Ishikawa (cell line): ENCODE data around the gene NOS2.

Experiments
- CEBPB ChIP-seq: IDR thresholded peaks from 2 replicates; pipeline ENCODE4 v1.6.1; 2012
- EGR1 ChIP-seq: IDR thresholded peaks from 2 replicates; pipeline ENCODE4 v1.6.1; 2012
- EP300 ChIP-seq: IDR thresholded peaks from 2 replicates; pipeline ENCODE4 v1.6.1; 2012; ENCODE audit warnings: borderline replicate concordance
- FOXM1 ChIP-seq: IDR thresholded peaks from 2 replicates; pipeline ENCODE4 v1.6.1; 2012; ENCODE audit warnings: low read depth, borderline replicate concordance
- NFIC ChIP-seq: IDR thresholded peaks from 2 replicates; pipeline ENCODE4 v1.6.1; 2012
- RAD21 ChIP-seq: IDR thresholded peaks from 2 replicates; pipeline ENCODE4 v1.6.1; 2012; ENCODE audit warnings: low read depth
- TAF1 ChIP-seq: IDR thresholded peaks from 2 replicates; pipeline ENCODE4 v1.6.1; 2012; ENCODE audit warnings: low read depth, mild to moderate bottlenecking
- TCF12 ChIP-seq: IDR thresholded peaks from 2 replicates; pipeline ENCODE4 v1.6.1; 2012; ENCODE audit warnings: low read depth
- YY1 ChIP-seq: IDR thresholded peaks from 2 replicates; pipeline ENCODE4 v1.6.1; 2012; ENCODE audit warnings: low read depth
- TF ChIP-seq, protein P1 (sequence below): IDR thresholded peaks from 2 replicates; pipeline ENCODE4 v1.6.1; 2012
- TF ChIP-seq, protein P2 (sequence below): IDR thresholded peaks from 2 replicates; pipeline ENCODE4 v1.6.1; 2012; ENCODE audit warnings: low read depth, mild to moderate bottlenecking
- TF ChIP-seq, protein P3 (sequence below): IDR thresholded peaks from 2 replicates; pipeline ENCODE4 v1.6.1; 2012

DNA sequence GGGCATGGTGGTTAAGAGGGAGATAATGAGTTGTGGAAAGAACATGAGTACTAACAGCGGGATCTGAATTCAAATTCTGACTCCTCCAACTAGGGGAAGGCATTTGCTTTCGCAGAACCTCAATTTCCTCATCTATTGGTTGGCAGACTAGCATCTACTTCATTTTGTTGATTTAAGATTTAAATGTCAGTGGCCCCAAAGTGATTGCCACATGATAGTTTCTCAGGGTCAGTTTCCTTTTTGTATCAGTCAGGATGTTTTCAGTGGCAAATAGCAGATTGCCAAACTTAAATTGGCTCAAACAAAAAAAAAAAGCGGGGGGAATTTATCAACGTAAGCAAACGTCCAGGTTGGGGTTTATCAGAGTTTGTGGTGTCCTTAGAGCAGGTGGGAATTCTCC lies 25.1 kb upstream of the NOS2 start:
- no peak for TF ChIP-seq TAF1
- TF ChIP-seq RAD21 = no peak
- TF ChIP-seq EP300 = no peak
- no peak for TF ChIP-seq YY1
- TF ChIP-seq EGR1 = no peak
- TF ChIP-seq, protein P1, sequence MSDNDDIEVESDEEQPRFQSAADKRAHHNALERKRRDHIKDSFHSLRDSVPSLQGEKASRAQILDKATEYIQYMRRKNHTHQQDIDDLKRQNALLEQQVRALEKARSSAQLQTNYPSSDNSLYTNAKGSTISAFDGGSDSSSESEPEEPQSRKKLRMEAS = no peak
- TF ChIP-seq NFIC = no peak
- TF ChIP-seq FOXM1 = no peak
- TF ChIP-seq, protein P2, sequence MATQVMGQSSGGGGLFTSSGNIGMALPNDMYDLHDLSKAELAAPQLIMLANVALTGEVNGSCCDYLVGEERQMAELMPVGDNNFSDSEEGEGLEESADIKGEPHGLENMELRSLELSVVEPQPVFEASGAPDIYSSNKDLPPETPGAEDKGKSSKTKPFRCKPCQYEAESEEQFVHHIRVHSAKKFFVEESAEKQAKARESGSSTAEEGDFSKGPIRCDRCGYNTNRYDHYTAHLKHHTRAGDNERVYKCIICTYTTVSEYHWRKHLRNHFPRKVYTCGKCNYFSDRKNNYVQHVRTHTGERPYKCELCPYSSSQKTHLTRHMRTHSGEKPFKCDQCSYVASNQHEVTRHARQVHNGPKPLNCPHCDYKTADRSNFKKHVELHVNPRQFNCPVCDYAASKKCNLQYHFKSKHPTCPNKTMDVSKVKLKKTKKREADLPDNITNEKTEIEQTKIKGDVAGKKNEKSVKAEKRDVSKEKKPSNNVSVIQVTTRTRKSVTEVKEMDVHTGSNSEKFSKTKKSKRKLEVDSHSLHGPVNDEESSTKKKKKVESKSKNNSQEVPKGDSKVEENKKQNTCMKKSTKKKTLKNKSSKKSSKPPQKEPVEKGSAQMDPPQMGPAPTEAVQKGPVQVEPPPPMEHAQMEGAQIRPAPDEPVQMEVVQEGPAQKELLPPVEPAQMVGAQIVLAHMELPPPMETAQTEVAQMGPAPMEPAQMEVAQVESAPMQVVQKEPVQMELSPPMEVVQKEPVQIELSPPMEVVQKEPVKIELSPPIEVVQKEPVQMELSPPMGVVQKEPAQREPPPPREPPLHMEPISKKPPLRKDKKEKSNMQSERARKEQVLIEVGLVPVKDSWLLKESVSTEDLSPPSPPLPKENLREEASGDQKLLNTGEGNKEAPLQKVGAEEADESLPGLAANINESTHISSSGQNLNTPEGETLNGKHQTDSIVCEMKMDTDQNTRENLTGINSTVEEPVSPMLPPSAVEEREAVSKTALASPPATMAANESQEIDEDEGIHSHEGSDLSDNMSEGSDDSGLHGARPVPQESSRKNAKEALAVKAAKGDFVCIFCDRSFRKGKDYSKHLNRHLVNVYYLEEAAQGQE = no peak
- TF ChIP-seq, protein P3, sequence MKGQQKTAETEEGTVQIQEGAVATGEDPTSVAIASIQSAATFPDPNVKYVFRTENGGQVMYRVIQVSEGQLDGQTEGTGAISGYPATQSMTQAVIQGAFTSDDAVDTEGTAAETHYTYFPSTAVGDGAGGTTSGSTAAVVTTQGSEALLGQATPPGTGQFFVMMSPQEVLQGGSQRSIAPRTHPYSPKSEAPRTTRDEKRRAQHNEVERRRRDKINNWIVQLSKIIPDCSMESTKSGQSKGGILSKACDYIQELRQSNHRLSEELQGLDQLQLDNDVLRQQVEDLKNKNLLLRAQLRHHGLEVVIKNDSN = no peak
- no peak for TF ChIP-seq TCF12
- TF ChIP-seq CEBPB = no peak
